ENCODE results near the gene SMAD6. TPM values are rescaled to one million over a fixed set of nuclear protein-coding genes. Genes with fewer than 3 reads are reported as not detected.
A peak's percentile ranks its signal among the peaks of the same experiment; 100 is the strongest.
"Not testable (repeated sequence)": the region's sequence is repeated elsewhere in the genome, so short reads cannot be mapped to it uniquely, and the experiment has no call there.

The SMAD6 gene
- total RNA-seq, 2 donors from 2014 or later = 0.31 to 0.35 TPM

DNA sequence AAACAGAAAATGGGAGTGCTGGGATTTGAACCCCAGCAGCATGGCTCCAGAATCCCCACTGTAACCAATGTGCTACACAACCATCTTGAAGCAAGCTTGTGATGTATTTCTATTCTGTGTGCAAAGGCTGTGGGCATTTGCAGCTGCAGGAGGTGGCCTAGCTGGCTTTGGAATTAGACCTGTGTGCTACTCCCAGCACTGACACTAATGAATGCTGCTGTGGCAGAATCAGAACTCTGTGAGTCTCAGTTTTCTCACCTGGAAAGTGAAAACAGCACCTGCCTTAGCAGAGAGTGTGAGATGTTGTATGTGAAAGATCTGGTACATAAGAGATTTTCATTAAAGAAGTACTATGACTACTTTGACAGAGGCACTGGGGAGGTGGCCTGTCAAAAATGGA is 21.5 kb upstream of the SMAD6 start:
- H3K27me3 Mint-ChIP-seq (ENCODE audit: low read depth) = no peaks in the 10 kb centered on the region
- H3K4me3 Mint-ChIP-seq = no peak overlapping the region
- ATAC-seq (replicated peaks in 1 of 2) (no peak), DNase-seq (no peak)
- peaks cover 5 to 6% of the 10 kb centered on the region in 2 donors for H3K9me3 Mint-ChIP-seq
- no peak overlapping the region for H3K27ac Mint-ChIP-seq
- peaks cover 3% of the 10 kb centered on the region for H3K4me1 Mint-ChIP-seq (ENCODE audit: low read depth)
- H3K36me3 Mint-ChIP-seq (ENCODE audit: insufficient read depth in 2 of 2) = peaks cover 4 to 10% of the 10 kb centered on the region in 2 donors

DNA sequence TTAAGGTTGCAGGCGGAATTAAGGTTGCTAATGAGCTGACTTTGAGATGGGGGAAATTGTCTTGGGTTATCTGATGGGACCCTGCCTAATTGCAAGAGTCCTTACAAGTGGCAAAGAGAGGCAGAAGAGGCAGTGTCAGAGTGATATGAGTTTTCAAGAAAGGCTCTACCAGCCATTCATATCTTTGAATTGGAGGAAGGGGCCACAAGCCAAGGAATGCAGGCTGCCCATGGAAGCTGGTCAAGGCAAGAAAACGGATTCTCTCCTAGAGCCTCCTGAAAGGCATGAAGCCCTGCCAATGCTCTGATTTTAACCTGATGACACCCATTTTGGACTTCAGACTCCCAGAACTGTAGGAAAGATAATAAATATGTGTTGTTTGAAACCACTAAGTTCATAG is 20.6 kb upstream of the SMAD6 start:
- H3K27ac Mint-ChIP-seq = no peak overlapping the region
- H3K9me3 Mint-ChIP-seq = peaks cover 5 to 6% of the 10 kb centered on the region in 2 donors
- H3K4me3 Mint-ChIP-seq = no peak overlapping the region
- H3K4me1 Mint-ChIP-seq (ENCODE audit: low read depth) = no peaks in the 10 kb centered on the region
- no peaks in the 10 kb centered on the region for H3K27me3 Mint-ChIP-seq (ENCODE audit: low read depth)
- ATAC-seq (replicated peaks in 1 of 2) (no peak), DNase-seq (no peak)
- peaks cover 4 to 10% of the 10 kb centered on the region in 2 donors for H3K36me3 Mint-ChIP-seq (ENCODE audit: insufficient read depth in 2 of 2)

GRCh38 chr15:66682246-66682645 is 19.8 kb upstream of the SMAD6 start:
- no peak overlapping the region for H3K4me3 Mint-ChIP-seq
- no peaks in the 10 kb centered on the region for H3K27me3 Mint-ChIP-seq (ENCODE audit: low read depth)
- H3K9me3 Mint-ChIP-seq = peaks cover 5 to 6% of the 10 kb centered on the region in 2 donors
- H3K27ac Mint-ChIP-seq = no peak overlapping the region
- ATAC-seq (replicated peaks in 1 of 2) (no peak), DNase-seq (no peak)
- H3K36me3 Mint-ChIP-seq (ENCODE audit: insufficient read depth in 2 of 2) = peaks cover 4 to 10% of the 10 kb centered on the region in 2 donors
- no peaks in the 10 kb centered on the region for H3K4me1 Mint-ChIP-seq (ENCODE audit: low read depth)

DNA sequence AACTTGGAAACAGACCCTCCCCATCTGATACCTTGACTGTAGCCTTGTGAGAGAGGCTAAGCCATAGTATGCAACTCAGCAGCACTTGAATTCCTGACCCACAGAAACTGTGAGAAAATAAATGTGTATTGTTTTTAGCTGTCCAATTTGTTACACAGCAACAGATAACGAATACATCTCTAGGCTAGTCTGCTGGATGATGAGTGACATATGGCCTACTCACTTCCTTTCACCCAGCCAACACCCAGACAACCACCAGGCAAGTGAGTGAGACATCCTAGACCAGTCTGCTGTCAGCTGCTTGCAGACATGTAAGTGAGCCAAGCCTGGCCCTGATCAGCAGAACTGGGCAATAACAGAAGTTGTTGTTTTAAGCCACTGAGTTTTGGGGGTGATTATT is 19.2 kb upstream of the SMAD6 start:
- H3K36me3 Mint-ChIP-seq (ENCODE audit: insufficient read depth in 2 of 2) = peaks cover 4 to 10% of the 10 kb centered on the region in 2 donors
- DNase-seq (no peak), ATAC-seq (replicated peaks in 1 of 2) (no peak)
- H3K4me3 Mint-ChIP-seq = no peak overlapping the region
- no peaks in the 10 kb centered on the region for H3K27me3 Mint-ChIP-seq (ENCODE audit: low read depth)
- H3K27ac Mint-ChIP-seq = no peak overlapping the region
- no peaks in the 10 kb centered on the region for H3K4me1 Mint-ChIP-seq (ENCODE audit: low read depth)
- peaks cover 5 to 6% of the 10 kb centered on the region in 2 donors for H3K9me3 Mint-ChIP-seq

DNA sequence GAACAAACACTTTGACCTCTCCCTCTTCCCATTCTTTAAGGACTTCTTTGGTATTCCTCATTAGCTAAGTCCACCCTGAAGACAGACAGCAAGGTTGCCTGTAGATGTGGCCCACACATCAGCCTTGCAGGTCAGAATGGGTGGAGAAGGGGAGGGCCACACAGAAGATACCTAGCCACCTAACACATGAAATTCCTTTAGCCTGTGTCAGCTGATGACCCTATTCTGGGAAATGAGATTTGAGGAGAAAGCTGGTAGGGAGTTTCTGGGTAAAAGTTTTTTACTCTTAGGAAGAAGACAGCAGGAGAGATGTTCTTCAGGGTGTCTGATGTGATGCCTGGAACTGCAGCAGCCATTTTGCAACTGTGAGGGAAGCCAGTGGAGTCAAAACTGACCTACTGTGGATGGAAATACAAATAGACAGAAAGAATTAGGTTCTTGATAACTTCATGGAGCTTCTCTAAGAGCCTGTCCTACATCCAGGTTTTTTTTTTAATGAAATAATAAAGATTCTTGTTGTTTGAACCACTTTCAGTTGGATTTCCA is 17.8 kb upstream of the SMAD6 start:
- DNase-seq (no peak), ATAC-seq (replicated peaks in 1 of 2) (no peak)
- Mint-ChIP-seq H3K27ac (no peak overlapping the region), H3K9me3 (peaks cover 5 to 6% of the 10 kb centered on the region in 2 donors), H3K4me1 (ENCODE audit: low read depth) (no peaks in the 10 kb centered on the region), H3K4me3 (no peak overlapping the region), H3K36me3 (ENCODE audit: insufficient read depth in 2 of 2) (peaks cover 4 to 10% of the 10 kb centered on the region in 2 donors), H3K27me3 (ENCODE audit: low read depth) (no peaks in the 10 kb centered on the region)

- DNase-seq (no peak), ATAC-seq (replicated peaks in 1 of 2) (no peak)
- Mint-ChIP-seq H3K27me3 (ENCODE audit: low read depth) (no peaks in the 10 kb centered on the region), H3K9me3 (peaks cover 5 to 6% of the 10 kb centered on the region in 2 donors), H3K4me1 (ENCODE audit: low read depth) (no peaks in the 10 kb centered on the region), H3K27ac (no peak overlapping the region), H3K4me3 (no peak overlapping the region), H3K36me3 (ENCODE audit: insufficient read depth in 2 of 2) (peaks cover 4 to 9% of the 10 kb centered on the region in 2 donors)
These were observed 16.3 kb upstream of the SMAD6 start for GRCh38 chr15:66685638-66686150.

GRCh38 chr15:66690912-66691311 is 11.1 kb upstream of the SMAD6 start:
- not testable (repeated sequence) for H3K4me3 Mint-ChIP-seq; H3K27ac Mint-ChIP-seq; H3K36me3 Mint-ChIP-seq (ENCODE audit: insufficient read depth in 2 of 2); H3K9me3 Mint-ChIP-seq; DNase-seq; H3K4me1 Mint-ChIP-seq (ENCODE audit: low read depth); H3K27me3 Mint-ChIP-seq (ENCODE audit: low read depth); ATAC-seq (replicated peaks in 1 of 2)

GRCh38 chr15:66691727-66692126 is 10.3 kb upstream of the SMAD6 start:
- H3K36me3 Mint-ChIP-seq (ENCODE audit: insufficient read depth in 2 of 2) = no peaks in the 10 kb centered on the region
- H3K27ac Mint-ChIP-seq = no peak overlapping the region
- H3K4me3 Mint-ChIP-seq = no peak overlapping the region
- ATAC-seq (replicated peaks in 1 of 2) (no peak), DNase-seq (no peak)
- no peaks in the 10 kb centered on the region for H3K27me3 Mint-ChIP-seq (ENCODE audit: low read depth)
- H3K4me1 Mint-ChIP-seq (ENCODE audit: low read depth) = peaks cover 9% of the 10 kb centered on the region
- H3K9me3 Mint-ChIP-seq = no peaks in the 10 kb centered on the region

- Mint-ChIP-seq H3K9me3 (no peaks in the 10 kb centered on the region), H3K36me3 (ENCODE audit: insufficient read depth in 2 of 2) (no peaks in the 10 kb centered on the region), H3K27me3 (ENCODE audit: low read depth) (no peaks in the 10 kb centered on the region), H3K4me1 (ENCODE audit: low read depth) (peaks cover 9% of the 10 kb centered on the region), H3K4me3 (no peak overlapping the region), H3K27ac (no peak overlapping the region)
- no peak for DNase-seq
- peak in 1 of 2 donors; percentile 17 for ATAC-seq (replicated peaks in 1 of 2)
These were observed 9.6 kb upstream of the SMAD6 start for GRCh38 chr15:66692391-66692790.

DNA sequence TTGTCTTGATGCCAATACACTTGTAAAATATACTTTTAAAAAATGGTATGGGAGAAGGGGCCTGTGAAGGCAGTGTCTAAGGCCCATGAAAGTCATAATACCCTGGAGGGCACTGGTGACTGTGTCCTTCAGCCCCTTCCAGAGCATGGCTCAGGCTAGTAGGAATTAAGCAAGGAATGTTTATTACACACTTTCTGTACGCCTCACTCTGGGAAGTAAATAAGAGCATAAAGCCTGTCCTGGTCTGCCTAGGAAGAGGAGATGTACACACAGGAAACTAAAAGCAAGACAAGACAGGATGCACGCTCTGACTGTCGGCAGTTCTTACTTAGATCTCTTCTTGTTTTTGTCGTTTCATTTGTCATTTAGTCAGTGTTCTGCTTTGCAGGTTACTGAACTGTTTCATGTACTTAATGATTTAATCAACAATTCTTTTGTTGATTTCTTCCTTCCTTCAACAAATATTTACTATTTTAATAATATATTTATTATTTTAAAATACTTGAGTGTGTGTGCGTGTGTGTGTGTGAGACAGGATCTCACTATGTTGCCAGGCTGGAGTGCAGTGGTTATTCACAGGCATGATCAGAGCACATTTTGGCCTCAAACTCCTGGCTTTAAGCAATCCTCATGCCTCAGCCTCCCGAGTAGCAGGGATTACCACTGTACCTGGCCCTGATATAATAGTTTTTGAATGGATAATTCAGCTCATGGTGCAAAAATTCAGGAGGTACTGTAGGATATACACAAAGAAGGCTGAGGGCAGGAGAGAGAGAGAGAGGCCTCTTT is 9.0 kb upstream of the SMAD6 start:
- peak overlapping the region; percentile 37 to 61 for H3K4me3 Mint-ChIP-seq

GRCh38 chr15:66696770-66697169 is 5.3 kb upstream of the SMAD6 start:
- ATAC-seq (replicated peaks in 1 of 2) = no peak
- Mint-ChIP-seq H3K27me3 (ENCODE audit: low read depth) (peaks cover under 1% of the 10 kb centered on the region), H3K4me1 (ENCODE audit: low read depth) (peaks cover 16% of the 10 kb centered on the region), H3K9me3 (no peaks in the 10 kb centered on the region), H3K4me3 (no peak overlapping the region), H3K36me3 (ENCODE audit: insufficient read depth in 2 of 2) (no peaks in the 10 kb centered on the region), H3K27ac (no peak overlapping the region)
- no peak for DNase-seq

More for the DNA sequence above, 9.0 kb upstream of the SMAD6 start:
- peak overlapping the region; percentile 60 for H3K27ac Mint-ChIP-seq
- ATAC-seq (replicated peaks in 1 of 2) = peak; percentile 86 to 90
- peak; percentile 15 to 16 for DNase-seq
- H3K4me1 Mint-ChIP-seq (ENCODE audit: low read depth) = peaks cover 9% of the 10 kb centered on the region
- H3K27me3 Mint-ChIP-seq (ENCODE audit: low read depth) = no peaks in the 10 kb centered on the region
- H3K36me3 Mint-ChIP-seq (ENCODE audit: insufficient read depth in 2 of 2) = no peaks in the 10 kb centered on the region
- no peaks in the 10 kb centered on the region for H3K9me3 Mint-ChIP-seq

GRCh38 chr15:66698318-66698961 is 3.6 kb upstream of the SMAD6 start:
- H3K4me1 Mint-ChIP-seq (ENCODE audit: low read depth) = peaks cover 17% of the 10 kb centered on the region
- H3K36me3 Mint-ChIP-seq (ENCODE audit: insufficient read depth in 2 of 2) = peaks cover 2% of the 10 kb centered on the region in 2 donors
- H3K9me3 Mint-ChIP-seq = no peaks in the 10 kb centered on the region
- no peak for ATAC-seq (replicated peaks in 1 of 2)
- peak; percentile 24 to 27 for DNase-seq
- H3K27me3 Mint-ChIP-seq (ENCODE audit: low read depth) = peaks cover 10% of the 10 kb centered on the region
- no peak overlapping the region for H3K27ac Mint-ChIP-seq
- no peak overlapping the region for H3K4me3 Mint-ChIP-seq

GRCh38 chr15:66698971-66699370 is 3.1 kb upstream of the SMAD6 start:
- Mint-ChIP-seq H3K9me3 (no peaks in the 10 kb centered on the region), H3K27ac (no peak overlapping the region), H3K27me3 (ENCODE audit: low read depth) (peaks cover 10% of the 10 kb centered on the region), H3K36me3 (ENCODE audit: insufficient read depth in 2 of 2) (peaks cover 2% of the 10 kb centered on the region in 2 donors), H3K4me1 (ENCODE audit: low read depth) (peaks cover 16% of the 10 kb centered on the region), H3K4me3 (no peak overlapping the region)
- DNase-seq (no peak), ATAC-seq (replicated peaks in 1 of 2) (no peak)

All from activated T-cell treated with anti-CD3 and anti-CD28 coated beads, Interleukin-2, amount 50 U/mL, for 72 hours (primary cell).